Measurements from ENCODE around the gene APOBEC4.

GRCh38 chr1:183653462-183653794 lies 312 bp upstream of the APOBEC4 start:
- TF ChIP-seq CTCF (IDR thresholded peaks at IDR 0.05 in 2 of 3, conservative IDR thresholded peaks at IDR 0.05 in 1 of 3; ENCODE audit: insufficient read depth in 2 of 3, low read depth in 1 of 3, low read length in 3 of 3): no peak
- TF ChIP-seq ZNF354B (CRISPR knock-in tag; IDR thresholded peaks at IDR 0.05): no peak
- no peak for TF ChIP-seq HINFP (tag; conservative IDR thresholded peaks at IDR 0.05; ENCODE audit: low read depth)
- no peak for TF ChIP-seq KLF16 (IDR thresholded peaks at IDR 0.05)
- no peak for TF ChIP-seq ZEB2 (IDR thresholded peaks at IDR 0.05)
